ENCODE results near the gene TRIM31.
"Not testable (repeated sequence)": the region's sequence is repeated elsewhere in the genome, so short reads cannot be mapped to it uniquely, and the experiment has no call there.

The TRIM31 gene

GRCh38 chr6:30127238-30128093 is 14.6 kb upstream of the TRIM31 start:
- H3K4me3 ChIP-seq (replicated peaks; ENCODE audit: low read depth, low read length), result no peak overlapping the region
- DNase-seq (ENCODE audit: low read depth), result no peak
- no peak for TF ChIP-seq CTCF (IDR thresholded peaks at IDR 0.05; ENCODE audit: low read length, missing control alignments)

- no peak for DNase-seq (ENCODE audit: low read depth)
- no peak for TF ChIP-seq CTCF (IDR thresholded peaks at IDR 0.05; ENCODE audit: low read length, missing control alignments)
- no peak overlapping the region for H3K4me3 ChIP-seq (replicated peaks; ENCODE audit: low read depth, low read length)
Observed at GRCh38 chr6:30122515-30122914, 9.6 kb upstream of the TRIM31 start.

GRCh38 chr6:30121446-30122366 is 8.8 kb upstream of the TRIM31 start:
- DNase-seq (ENCODE audit: low read depth), result no peak
- TF ChIP-seq CTCF (IDR thresholded peaks at IDR 0.05; ENCODE audit: low read length, missing control alignments), result no peak

GRCh38 chr6:30118691-30119090 is 5.8 kb upstream of the TRIM31 start:
- DNase-seq (ENCODE audit: low read depth); H3K4me3 ChIP-seq (replicated peaks; ENCODE audit: low read depth, low read length): not testable (repeated sequence)

More at GRCh38 chr6:30121446-30122366, 8.8 kb upstream of the TRIM31 start:
- H3K4me3 ChIP-seq (replicated peaks; ENCODE audit: low read depth, low read length), result no peak overlapping the region

- no peak for TF ChIP-seq CTCF (IDR thresholded peaks at IDR 0.05; ENCODE audit: low read length, missing control alignments)
- no peak overlapping the region for H3K4me3 ChIP-seq (replicated peaks; ENCODE audit: low read depth, low read length)
- DNase-seq (ENCODE audit: low read depth), result no peak
Observed at GRCh38 chr6:30116724-30117123, 3.8 kb upstream of the TRIM31 start.

GRCh38 chr6:30113841-30114240 is 951 bp upstream of the TRIM31 start:
- no peak overlapping the region for H3K4me3 ChIP-seq (replicated peaks; ENCODE audit: low read depth, low read length)
- TF ChIP-seq CTCF (IDR thresholded peaks at IDR 0.05; ENCODE audit: low read length, missing control alignments), result no peak
- DNase-seq (ENCODE audit: low read depth), result no peak

- no peak for DNase-seq (ENCODE audit: low read depth)
- no peak for TF ChIP-seq CTCF (IDR thresholded peaks at IDR 0.05; ENCODE audit: low read length, missing control alignments)
- H3K4me3 ChIP-seq (replicated peaks; ENCODE audit: low read depth, low read length), result no peak overlapping the region
Observed at GRCh38 chr6:30112402-30112994, 392 bp downstream of the TRIM31 start.

Measured in fibroblast of pulmonary artery (primary cell).